Fibroblast of villous mesenchyme (primary cell): ENCODE measurements around the gene POLE. TPM values are rescaled to one million over a fixed set of nuclear protein-coding genes. Genes with fewer than 3 reads are reported as not detected.

Experiments used
- DNase-seq: peaks from one replicate; pipeline ENCODE4 v3.0.0-alpha.2; 2010; ENCODE audit warnings: low read depth
- H3K4me3 ChIP-seq: 2 replicates; pipeline ENCODE4 v1.5.1; 2011; ENCODE audit warnings: low read depth, mild to moderate bottlenecking, low read length
- CTCF ChIP-seq: IDR thresholded peaks from 2 replicates; pipeline ENCODE4 v1.5.1; 2012; ENCODE audit warnings: low read depth, mild to moderate bottlenecking, low read length; ENCODE audit not compliant: insufficient read depth
- total RNA-seq: library from RNA; depleted of rRNA; stranded (reverse); fragments of >200 nt; gene quantifications from 2 replicates; pipeline ENCODE4 v1.2.3, GENCODE V29; 2012

The POLE gene
- total RNA-seq, 1 donor = 26.3 TPM

GRCh38 chr12:132646850-132647249, 40.3 kb downstream of the POLE start:
- DNase-seq = no peak
- H3K4me3 ChIP-seq = no peak overlapping the region
- TF ChIP-seq CTCF = no peak

GRCh38 chr12:132642846-132643835, 44.0 kb downstream of the POLE start:
- no peak for DNase-seq
- no peak for TF ChIP-seq CTCF
- no peak overlapping the region for H3K4me3 ChIP-seq

GRCh38 chr12:132641811-132642650, 45.1 kb downstream of the POLE start:
- no peak overlapping the region for H3K4me3 ChIP-seq
- DNase-seq = no peak
- TF ChIP-seq CTCF = no peak

GRCh38 chr12:132640936-132641335, 46.2 kb downstream of the POLE start:
- DNase-seq = no peak
- no peak overlapping the region for H3K4me3 ChIP-seq
- TF ChIP-seq CTCF = no peak

- no peak overlapping the region for H3K4me3 ChIP-seq
Measured at GRCh38 chr12:132639956-132640520, 47.1 kb downstream of the POLE start.

More at GRCh38 chr12:132639956-132640520, 47.1 kb downstream of the POLE start:
- no peak for TF ChIP-seq CTCF
- no peak for DNase-seq
